ENCODE results near the gene PPP1R9A.
A peak's percentile ranks its signal among the peaks of the same experiment; 100 is the strongest.

Gene PPP1R9A

DNA sequence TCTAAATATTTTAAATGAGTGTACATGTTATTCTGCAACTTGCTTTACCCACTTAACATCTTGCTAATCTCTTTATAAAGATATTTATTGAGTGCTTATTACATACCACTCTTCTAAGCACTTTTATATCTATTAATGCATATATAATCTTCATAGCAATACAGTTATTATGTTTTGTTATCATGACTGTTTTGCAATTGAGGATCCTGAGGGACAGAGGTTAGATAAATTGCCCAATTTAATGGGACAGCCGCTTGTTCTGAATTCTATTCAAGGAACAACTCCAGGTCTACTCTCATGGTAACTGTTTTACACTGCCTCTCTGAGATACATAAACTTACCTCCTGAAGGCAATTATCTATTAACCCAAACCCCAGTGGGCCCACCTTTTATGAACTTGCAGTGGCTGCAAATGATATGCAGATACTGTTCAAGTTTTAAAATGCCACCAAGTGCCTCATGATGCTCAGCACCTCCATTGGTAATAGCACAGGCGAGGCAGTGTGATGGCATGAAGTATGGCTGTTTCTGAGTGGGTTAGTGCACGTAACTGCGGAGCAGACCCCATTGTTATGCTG is 356.5 kb downstream of the PPP1R9A start:
- DNase-seq (ENCODE audit: low spot score), result no peak

DNA sequence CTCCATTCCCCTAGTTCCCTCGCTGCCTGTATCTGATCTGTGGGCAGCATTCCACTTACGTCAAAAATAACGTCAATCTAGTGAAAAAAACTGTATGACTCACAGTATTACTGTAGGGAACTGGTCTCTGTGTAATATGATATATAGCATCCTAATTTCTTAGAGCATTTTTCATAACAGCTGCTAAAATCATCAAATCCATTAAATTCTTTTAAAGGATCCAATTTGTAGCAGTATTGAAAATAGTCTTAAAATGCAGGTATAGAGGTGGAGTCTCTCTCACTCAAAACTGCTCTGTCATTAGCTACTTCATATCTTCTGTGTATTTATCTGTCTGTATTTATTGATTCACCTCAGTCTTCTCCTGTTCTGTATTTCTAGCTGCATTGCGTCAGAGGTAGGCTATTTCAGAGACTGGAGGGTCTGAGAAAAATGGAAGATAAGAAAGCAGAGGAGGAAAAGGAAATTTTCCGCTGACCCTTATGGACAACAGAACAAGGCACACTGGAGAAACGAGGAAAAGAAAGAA is 357.0 kb downstream of the PPP1R9A start:
- DNase-seq (ENCODE audit: low spot score), result peak; percentile 44

DNA sequence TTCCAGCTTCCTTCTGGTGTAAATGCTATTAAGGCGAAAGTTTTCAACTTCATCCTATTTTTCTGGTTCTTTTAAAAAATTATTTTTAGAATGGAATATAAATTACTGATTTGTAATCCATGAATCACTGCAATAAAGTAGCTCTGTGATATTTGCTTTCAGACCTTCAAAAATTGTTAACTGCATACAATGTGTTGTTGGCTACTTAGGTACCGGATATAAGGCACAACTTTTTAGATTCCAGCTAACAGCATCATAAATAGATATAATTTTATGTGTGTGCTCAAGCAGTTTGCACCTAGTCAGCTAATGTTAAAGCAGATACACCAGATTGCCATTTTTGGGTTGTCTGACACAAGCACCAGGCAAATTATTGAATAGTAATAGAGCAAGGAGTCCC is 358.2 kb downstream of the PPP1R9A start:
- no peak for DNase-seq (ENCODE audit: low spot score)

DNA sequence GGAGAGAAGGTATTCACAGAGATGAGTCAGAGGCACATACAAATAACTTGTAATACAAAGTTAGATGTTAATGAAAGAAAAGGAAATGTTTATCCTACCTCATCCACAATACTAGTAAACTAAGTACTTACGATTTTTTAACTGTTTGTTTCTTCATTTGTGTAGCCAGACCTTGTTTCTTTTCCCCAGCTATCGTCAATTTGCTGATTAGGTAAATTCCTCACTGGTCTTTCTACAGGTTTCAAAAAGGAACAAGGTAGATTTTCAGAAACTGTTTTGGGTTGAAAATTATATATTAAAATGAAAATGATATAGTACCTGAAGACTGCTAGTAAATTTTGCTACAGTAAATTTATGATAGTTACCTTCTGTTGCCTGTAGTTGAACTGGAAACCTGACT is 360.4 kb downstream of the PPP1R9A start:
- no peak for DNase-seq (ENCODE audit: low spot score)

DNA sequence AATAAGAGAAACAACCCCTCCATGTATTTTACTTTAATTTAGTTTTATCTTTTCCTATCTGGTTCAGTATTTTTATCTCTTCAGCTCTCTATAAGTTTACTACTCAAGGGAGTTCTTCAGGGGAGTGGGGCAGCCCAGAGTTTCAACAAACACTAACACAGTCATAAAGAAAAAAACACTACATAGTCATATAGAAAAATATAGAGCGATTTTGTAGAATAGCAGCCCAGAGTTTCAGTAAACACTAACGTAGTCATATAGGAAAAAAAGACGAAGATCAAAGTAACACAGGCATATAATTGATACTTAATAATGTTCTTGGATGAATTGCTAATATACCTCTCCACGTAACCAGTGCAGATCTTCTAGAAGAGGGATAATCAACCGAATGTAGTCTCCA is 362.2 kb downstream of the PPP1R9A start:
- no peak for DNase-seq (ENCODE audit: low spot score)

DNA sequence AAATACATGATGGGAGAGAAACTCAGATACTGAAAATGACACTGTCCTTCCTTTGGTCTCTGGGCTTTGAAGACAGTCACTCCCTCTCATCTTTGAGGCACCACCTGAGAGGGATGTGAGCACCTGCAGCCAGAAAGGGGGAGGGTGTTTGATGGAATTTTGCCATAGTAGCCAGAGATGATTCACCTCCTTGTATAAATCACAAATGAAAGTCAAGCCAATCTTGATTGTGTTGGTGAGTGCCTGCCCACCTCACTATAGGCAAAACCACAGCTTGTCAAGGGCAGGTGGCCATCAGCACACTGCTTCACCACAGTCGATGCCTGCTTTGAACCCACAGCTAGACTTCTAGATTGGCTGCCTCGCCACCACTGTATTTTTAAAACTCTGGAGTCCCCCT is 368.7 kb downstream of the PPP1R9A start:
- no peak for DNase-seq (ENCODE audit: low spot score)

DNA sequence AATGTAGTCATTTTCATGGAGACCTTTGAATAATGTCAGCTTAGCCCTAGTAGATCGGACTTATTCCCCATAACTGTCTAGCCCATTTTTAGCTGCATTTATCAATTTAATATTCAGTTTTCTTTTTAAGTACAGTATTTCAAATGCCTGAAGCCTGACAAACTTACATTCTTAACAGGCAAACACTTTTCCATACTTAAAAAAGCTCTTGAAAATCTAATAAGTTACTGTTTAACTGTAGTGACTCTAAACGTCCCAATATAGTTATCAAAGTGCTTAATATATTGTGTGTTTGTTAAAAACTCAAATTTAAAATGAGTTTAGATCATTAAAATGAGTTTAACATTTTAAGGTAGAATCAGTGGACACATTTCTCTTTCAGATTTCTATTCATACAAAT is 372.0 kb downstream of the PPP1R9A start:
- DNase-seq (ENCODE audit: low spot score), result no peak

DNA sequence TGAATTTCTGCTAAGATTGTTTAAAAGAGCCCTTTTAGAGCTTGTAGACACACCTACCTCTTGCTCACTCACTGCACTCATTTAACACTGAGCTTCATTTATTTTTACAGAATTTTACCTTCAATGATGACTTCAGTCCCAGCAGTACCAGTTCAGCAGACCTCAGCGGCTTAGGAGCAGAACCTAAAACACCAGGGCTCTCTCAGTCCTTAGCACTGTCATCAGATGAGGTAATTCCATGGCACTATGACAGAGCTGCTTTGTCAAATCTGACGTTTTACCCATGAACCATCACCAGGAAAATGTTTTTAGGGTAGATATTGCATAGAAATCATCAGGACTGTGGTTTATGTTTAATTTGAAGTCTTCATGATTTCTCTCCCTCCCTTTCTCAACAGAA is 378.7 kb downstream of the PPP1R9A start:
- DNase-seq (ENCODE audit: low spot score), result no peak

DNA sequence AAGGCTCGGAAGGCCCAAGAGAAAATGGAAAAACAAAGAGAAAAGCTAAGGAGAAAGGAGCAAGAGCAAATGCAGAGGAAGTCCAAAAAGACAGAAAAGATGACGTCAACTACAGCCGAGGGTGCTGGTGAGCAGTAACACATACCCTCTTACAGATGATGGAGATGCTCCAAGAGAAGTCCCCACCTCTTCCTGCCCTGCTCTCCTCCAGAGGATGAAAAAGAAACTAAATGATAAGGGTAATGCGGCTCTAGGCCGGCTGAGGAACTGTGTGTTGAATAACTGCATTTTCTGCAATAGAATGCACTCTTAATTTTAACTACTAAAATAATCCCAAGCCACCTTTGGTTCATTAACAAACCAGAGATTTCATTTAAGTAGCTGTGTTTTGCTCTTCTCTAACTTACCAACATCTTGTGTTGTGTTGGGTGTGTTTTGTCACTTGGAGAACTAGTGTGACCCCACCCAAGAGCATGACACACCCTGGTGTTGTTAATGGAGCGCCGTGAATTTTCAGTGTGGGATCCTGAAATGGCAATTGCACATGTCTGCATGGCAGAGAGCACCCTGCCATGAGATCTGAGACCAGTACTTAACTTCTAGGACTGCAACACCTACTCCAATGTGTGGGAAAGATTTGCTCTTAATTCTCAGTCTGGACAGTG is 382.9 kb downstream of the PPP1R9A start:
- no peak for DNase-seq (ENCODE audit: low spot score)

DNA sequence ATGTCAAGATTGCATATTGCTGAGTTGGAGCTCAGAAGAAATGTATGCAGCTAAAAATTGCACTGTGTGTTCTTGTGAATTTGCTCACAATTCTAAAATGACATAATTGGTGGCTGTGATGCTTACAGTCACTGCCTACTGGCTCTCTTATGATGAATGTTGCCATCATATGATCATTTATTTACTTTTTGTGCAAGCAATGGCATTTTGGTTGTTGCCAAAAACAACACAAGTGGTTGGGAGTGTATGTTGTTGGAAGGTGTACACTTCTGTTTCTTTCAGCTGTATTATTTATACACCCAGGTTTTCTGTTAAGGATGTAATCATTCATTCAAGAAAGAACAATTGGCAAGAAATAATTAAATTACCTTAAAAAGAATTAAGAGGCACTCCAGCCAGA is 388.0 kb downstream of the PPP1R9A start:
- DNase-seq (ENCODE audit: low spot score), result no peak

DNA sequence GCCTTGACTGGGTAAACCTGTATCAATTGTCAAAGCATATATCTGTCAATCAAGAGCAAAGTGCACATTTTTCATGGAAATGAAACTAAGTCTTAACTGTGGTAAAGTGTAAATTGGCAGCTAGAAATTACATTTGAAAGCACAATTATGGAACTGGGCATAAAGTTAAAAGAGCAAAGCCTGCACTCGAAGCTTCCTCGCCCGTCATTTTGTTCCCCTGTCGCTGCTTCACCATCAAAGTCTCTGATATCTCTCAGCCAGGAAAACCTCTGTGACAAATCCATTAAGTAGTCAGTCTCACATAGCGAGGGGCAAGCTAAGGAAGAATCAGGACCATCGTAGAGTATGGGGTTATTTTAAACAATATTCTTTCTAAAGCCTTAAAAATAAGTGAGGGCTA is 389.1 kb downstream of the PPP1R9A start:
- no peak for DNase-seq (ENCODE audit: low spot score)

DNA sequence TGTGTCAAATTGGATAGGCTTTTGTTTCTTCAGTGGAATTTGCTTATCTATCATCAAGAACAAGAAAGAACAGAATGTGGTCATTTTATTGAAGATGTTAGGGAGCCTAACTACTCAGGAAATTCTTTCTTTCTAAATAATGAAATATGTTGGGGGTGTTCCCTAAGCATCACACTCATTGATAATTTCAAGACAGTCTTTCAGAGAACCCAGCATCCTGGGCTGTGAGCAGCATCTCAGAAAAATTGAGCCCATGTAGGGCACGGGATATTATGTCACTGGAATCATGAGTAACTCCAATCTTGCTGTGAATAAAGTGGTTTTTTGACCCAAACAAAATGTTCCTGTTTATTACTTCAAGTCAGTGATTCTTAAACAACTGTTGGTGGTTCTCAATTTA is 389.6 kb downstream of the PPP1R9A start:
- no peak for DNase-seq (ENCODE audit: low spot score)

DNA sequence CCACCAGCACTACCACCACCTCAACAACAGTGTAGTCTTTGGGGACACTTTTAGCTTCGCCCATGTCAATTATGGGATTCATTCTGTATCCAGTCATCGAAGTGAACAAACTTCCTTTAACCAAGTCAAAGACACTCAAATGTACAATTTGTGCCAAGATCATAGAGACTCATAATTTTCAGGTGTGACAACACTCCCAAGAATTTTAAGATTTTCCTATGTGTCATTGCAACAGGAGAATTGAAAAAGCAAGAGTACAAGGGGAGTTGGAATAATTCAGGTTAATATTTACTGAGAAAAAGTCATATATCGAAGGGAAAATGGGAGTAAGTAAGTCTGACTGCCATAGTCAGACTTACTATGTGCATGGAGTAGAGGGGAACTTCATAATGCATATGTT is 390.7 kb downstream of the PPP1R9A start:
- DNase-seq (ENCODE audit: low spot score), result no peak

DNA sequence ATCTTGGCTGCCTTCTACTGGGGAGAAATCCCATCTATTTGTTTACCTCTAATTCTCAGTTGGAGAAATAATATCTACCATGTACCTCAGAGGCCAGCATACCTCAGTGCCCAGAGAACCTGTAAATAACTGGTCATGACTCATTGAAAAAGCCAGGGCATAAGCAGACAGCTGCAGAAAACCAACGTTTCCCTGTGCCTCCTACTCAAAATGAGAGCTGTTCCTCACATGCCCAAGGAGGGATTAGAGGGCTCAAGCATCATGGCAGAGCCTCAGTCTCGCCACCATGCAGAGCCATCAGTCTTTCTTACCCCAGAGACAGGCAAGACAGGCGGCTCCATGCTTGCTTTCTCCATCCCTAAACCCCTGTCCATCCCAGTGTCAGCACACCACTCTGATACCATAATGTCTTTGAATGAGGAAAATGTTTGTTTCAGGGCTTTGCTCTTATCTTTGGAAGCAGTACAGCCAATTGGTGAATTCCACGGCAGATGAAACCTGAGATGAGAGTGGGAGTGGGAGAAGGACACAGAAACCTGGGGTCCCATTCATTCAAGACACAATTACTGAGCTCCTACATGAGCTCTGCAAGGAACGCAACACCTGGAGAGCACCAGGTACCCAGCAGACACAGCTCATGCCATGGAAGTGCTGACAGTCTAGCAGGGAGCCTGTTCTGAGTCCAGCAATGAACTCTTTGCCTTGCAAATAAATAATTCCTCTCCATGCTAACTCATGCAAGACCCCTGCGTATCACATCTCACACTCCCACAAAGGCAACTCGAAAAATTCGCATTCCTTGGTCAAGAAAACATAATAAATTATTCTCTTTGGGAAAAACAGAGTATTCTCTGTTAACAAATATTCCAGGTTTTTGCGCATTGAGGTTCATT is 395.9 kb downstream of the PPP1R9A start:
- peak; percentile 17 for DNase-seq (ENCODE audit: low spot score)

DNA sequence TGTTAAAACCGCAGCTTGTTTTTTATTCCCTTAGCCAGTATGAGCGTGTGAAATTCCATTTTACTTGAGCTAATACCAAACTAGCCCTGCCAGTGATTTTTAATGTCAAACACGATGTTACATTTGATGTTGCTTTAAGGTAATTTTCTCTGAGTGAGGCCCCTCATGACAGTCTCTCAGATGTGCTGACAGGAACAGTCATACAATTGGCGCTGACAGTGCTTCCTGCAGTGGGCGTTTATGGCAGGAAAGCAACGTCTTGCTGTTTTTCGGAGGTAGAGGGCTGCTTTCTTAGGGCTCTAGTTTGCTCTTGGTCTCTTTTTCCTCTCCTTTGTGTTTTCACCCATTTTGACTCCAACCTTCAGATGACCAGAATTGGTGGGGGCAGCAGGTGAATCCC is 397.6 kb downstream of the PPP1R9A start:
- DNase-seq (ENCODE audit: low spot score), result no peak

DNA sequence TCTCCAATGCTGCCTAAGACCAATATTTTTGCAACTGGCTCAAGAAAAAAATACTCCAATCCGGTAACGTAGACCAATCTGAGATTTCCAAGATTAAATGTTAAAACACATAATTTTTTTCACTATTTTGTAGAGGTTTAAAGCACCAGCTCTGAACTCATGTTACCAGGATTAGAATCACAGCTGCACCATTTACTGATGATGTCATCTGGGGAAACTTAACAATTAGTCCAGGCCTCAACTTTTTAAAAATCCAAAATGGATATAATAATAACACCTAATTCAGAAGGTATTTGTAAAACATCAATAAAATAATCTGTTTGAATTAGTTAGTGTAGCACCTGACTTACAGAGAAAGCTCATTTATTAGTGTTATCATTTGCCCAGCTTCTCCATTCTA is 402.6 kb downstream of the PPP1R9A start:
- DNase-seq (ENCODE audit: low spot score), result no peak

DNA sequence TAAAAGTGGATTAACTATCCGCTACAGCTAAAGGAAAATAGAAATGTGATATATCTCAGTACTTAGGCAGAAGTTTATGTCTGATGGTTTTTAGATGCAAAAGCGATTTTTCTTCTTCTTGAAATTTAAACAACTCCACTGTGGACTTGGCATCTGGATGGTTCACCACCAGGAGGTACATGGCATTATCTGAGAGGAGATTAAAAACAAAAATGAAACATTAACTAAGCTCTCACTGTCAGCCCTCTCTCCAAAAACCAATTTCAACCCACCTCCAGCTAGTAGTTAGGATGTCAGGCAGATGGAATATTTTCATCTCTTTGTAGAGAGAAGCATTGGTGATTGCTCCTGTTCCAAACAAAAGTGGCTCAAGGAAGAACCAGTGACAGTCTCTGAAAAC is 404.0 kb downstream of the PPP1R9A start:
- no peak for DNase-seq (ENCODE audit: low spot score)

DNA sequence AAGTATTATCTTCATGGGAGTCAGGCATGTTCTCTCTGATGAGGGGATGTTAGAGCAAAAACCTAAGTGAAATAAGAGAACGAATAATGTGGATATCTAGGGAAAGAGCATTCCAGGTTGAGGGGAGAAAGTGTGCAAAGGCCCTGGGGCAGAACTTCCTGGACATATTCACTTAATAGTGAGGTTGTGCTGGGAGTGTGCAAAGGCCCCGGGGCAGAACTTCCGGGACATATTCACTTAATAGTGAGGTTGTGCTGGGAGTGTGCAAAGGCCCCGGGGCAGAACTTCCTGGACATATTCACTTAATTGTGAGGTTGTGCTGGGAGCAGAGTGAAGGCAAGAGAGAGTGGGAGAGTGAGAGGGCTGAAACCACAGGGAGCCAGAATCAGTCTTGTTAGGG is 405.2 kb downstream of the PPP1R9A start:
- DNase-seq (ENCODE audit: low spot score), result no peak

DNA sequence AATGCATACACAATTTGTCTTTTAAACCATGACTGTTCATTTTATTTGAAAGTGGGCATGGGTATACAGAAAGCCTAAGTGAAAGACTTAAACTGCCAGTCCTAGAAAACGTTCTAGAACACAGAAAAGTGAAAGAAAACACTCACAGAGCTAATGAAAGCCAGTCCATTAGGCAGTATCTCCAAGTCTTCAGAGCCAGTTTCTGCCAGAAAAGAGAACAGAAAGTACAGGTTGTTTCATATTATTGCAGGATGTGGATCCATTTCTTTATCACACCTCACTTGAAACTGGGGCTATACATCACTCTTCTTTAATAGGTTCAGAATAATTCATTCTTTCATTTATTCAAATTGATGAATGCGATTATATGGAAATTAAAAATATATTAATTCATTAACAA is 409.2 kb downstream of the PPP1R9A start:
- no peak for DNase-seq (ENCODE audit: low spot score)

DNA sequence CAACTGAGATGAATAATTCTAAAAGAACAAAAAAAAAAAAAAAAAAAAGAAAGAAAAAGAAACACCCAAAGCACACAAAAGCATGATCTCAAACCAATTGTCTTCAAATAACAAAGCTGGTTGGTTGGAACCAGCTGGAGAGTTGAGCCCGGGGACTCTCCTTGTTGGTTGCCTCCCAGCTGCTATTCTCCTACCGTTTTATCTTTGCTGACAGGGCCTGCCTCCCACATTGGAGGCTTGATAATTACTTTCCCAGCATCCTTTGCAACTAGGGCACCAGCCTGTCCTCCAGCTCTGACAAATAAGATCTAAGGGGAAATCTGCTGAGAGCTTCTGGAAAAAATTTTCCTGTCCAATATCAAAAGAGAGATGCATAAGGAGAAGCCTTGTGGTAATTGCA is 410.2 kb downstream of the PPP1R9A start:
- no peak for DNase-seq (ENCODE audit: low spot score)

DNA sequence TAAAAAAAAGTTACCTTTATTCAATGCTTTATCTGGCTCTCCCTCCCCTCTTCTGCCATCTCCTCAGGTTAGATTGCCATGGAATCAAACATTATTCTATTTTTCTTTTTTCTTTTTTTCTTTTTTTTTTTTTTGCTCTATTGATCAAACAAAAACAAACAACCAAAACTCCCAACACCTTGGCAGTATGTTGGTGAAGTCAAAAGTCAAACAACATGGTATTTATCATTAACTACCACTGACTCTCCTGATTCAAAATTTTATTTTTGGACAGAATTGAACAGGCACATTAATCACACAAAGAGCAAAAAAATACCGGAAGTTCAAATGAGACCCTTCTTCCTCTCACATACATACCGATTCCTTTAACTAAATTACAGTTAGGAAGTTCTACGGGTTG is 410.6 kb downstream of the PPP1R9A start:
- DNase-seq (ENCODE audit: low spot score), result no peak

DNA sequence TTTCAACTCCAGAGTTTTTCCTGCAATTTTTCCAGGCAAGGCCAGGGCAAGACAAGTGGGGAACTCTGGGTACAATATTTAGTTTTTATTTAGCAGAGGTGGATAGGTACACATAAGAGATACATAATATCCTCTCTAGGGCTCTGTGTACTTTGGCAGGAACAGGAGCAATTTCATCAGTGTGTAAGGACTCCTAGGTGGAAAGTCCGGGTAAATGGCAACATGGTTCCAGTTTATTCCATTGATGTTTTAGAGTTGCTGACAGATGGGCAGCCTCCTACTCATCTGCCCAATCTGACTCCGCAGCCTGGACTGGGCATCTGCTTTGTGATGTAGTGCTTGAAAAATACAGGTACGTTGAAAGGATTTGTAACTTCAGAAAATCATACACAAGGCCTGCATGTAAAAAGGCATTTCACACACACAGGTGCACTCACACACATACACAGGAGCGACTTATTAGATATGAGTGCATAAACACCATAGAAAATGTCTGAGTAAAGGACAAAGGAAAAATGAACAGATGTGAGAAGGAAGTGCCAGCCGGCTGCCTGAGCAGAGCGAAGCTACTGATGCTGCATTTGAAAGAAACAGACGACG is 411.2 kb downstream of the PPP1R9A start:
- no peak for DNase-seq (ENCODE audit: low spot score)

DNA sequence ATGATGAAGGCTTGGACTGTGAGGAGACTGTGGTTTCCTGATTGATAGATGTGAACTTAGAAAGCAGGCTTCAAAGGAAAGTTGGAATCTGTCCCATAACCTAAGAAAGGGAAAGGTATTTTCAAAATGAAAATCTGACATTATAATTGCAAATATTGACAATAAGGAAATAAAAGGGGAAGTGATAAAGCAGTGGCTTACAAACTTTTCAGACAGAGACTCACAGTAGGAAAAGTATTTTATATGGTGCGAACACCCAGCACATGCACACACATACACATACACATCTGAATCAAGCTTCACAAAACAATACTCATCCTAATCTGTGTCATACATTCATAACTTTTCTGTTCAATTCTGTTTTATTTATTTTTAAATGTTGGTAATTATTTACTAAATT is 412.2 kb downstream of the PPP1R9A start:
- no peak for DNase-seq (ENCODE audit: low spot score)
